CD14-positive monocyte (primary cell): ENCODE measurements around the gene FALEC. TPM values are rescaled to one million over a fixed set of nuclear protein-coding genes. Genes with fewer than 3 reads are reported as not detected.

Experiments used
- DNase-seq, 3 donors: peaks; one replicate each; pipeline ENCODE4 v3.0.0-alpha.2; 2011 to 2022
- H2AFZ ChIP-seq: 2 replicates; pipeline ENCODE4 v1.6.0; 2012; ENCODE audit warnings: mild to moderate bottlenecking, low read depth, low read length, inconsistent platforms; ENCODE audit not compliant: insufficient read depth, poor library complexity, severe bottlenecking
- H3K27ac ChIP-seq, 2 donors: 1 replicate in 1 of 2; 2 replicates in 1 of 2; pipeline ENCODE4 v1.5.1; 2012 to 2013; ENCODE audit warnings: low read length in 2 of 2, control low read depth in 1 of 2, inconsistent platforms in 1 of 2, low read depth in 1 of 2, mild to moderate bottlenecking in 1 of 2
- H3K27me3 ChIP-seq, 2 donors: one replicate each; pipeline versions ENCODE4 v1.6.0 to v1.6.1; 2011 to 2013; ENCODE audit warnings: low read length in 2 of 2; ENCODE audit not compliant: control insufficient read depth in 2 of 2, insufficient read depth in 2 of 2
- H3K36me3 ChIP-seq, 2 donors: replicated peaks in 1 of 2; 1 replicate in 1 of 2; 2 replicates in 1 of 2; pipeline versions ENCODE4 v1.5.1 to v1.6.1; 2012 to 2013; ENCODE audit warnings: low read length in 2 of 2, control low read depth in 1 of 2, inconsistent platforms in 1 of 2, mild to moderate bottlenecking in 1 of 2; ENCODE audit not compliant: insufficient read depth in 2 of 2, control insufficient read depth in 1 of 2
- H3K4me1 ChIP-seq, 2 donors: 1 replicate in 1 of 2; 2 replicates in 1 of 2; pipeline versions ENCODE4 v1.5.1 to v1.6.1; 2012 to 2013; ENCODE audit warnings: low read length in 2 of 2, control low read depth in 1 of 2, inconsistent platforms in 1 of 2, mild to moderate bottlenecking in 1 of 2, moderate library complexity in 1 of 2; ENCODE audit not compliant: insufficient read depth in 2 of 2, control insufficient read depth in 1 of 2
- H3K4me2 ChIP-seq: replicated peaks from 2 replicates; pipeline ENCODE3; 2012; ENCODE audit warnings: low read length, moderate library complexity, mild to moderate bottlenecking; ENCODE audit not compliant: poor library complexity, severe bottlenecking; ENCODE audit errors: extremely low read depth
- H3K4me3 ChIP-seq, 3 experiments: fragments of 200-600 bp in 1 of 3; sonication (generic) in 1 of 3; replicated peaks in 1 of 3; 1 replicate in 2 of 3; 2 replicates in 1 of 3; pipeline ENCODE4 v1.5.1; 2011 to 2013; ENCODE audit warnings: low read length in 3 of 3, mild to moderate bottlenecking in 3 of 3, control low read depth in 2 of 3, low read depth in 2 of 3, inconsistent platforms in 1 of 3, moderate library complexity in 1 of 3
- H3K79me2 ChIP-seq: 2 replicates; pipeline ENCODE4 v1.6.0; 2012; ENCODE audit warnings: mild to moderate bottlenecking, control low read depth, inconsistent platforms, low read length, moderate library complexity; ENCODE audit not compliant: insufficient read depth
- H3K9ac ChIP-seq: 2 replicates; pipeline ENCODE4 v1.6.0; 2017; ENCODE audit warnings: low read length, mild to moderate bottlenecking; ENCODE audit not compliant: insufficient read depth, poor library complexity, severe bottlenecking
- H3K9me3 ChIP-seq, 2 donors: replicated peaks in 1 of 2; 1 replicate in 1 of 2; 2 replicates in 1 of 2; pipeline versions ENCODE4 v1.5.1 to v1.6.1; 2012 to 2013; ENCODE audit warnings: low read length in 2 of 2, control low read depth in 1 of 2; ENCODE audit not compliant: control insufficient read depth in 1 of 2, insufficient read depth in 1 of 2
- H4K20me1 ChIP-seq: 2 replicates; pipeline ENCODE4 v1.6.0; 2012; ENCODE audit warnings: mild to moderate bottlenecking, low read length, control low read depth, moderate library complexity; ENCODE audit not compliant: insufficient read depth
- H3K27ac Mint-ChIP-seq, 7 donors: one replicate each; pipeline ENCODE4 v1.8.0; 2020; ENCODE audit warnings: mild to moderate bottlenecking in 7 of 7, mixed read lengths in 7 of 7, moderate library complexity in 6 of 7, inconsistent platforms in 2 of 7
- H3K27me3 Mint-ChIP-seq, 3 donors: one replicate each; pipeline ENCODE4 v1.8.0; 2021 to 2022; ENCODE audit warnings: low read depth in 3 of 3, mild to moderate bottlenecking in 3 of 3, mixed read lengths in 3 of 3, moderate library complexity in 3 of 3, inconsistent platforms in 1 of 3
- H3K36me3 Mint-ChIP-seq, 2 donors: one replicate each; pipeline ENCODE4 v1.8.0; 2020; ENCODE audit warnings: mixed read lengths in 2 of 2, inconsistent platforms in 1 of 2, mild to moderate bottlenecking in 1 of 2
- H3K4me1 Mint-ChIP-seq: one replicate; pipeline ENCODE4 v1.8.0; 2020; ENCODE audit warnings: mild to moderate bottlenecking, mixed read lengths
- H3K4me3 Mint-ChIP-seq, 2 donors: one replicate each; pipeline ENCODE4 v1.8.0; 2020; ENCODE audit warnings: mild to moderate bottlenecking in 2 of 2, mixed read lengths in 2 of 2, moderate library complexity in 1 of 2
- H3K9me3 Mint-ChIP-seq, 7 donors: one replicate each; pipeline ENCODE4 v1.8.0; 2020 to 2022; ENCODE audit warnings: mixed read lengths in 7 of 7, mild to moderate bottlenecking in 6 of 7, moderate library complexity in 6 of 7, inconsistent platforms in 2 of 7
- WGBS: methylation state at CpG from one replicate; pipeline ENCODE4 v1.1.5; 2013; ENCODE audit warnings: missing lambda C conversion rate; ENCODE audit not compliant: insufficient coverage; 5-methylcytosine and 5-hydroxymethylcytosine counted together
- intact Hi-C, 2 donors: fragments of 100-400 bp; cut with micrococcal nuclease; formaldehyde crosslinking; loops; one replicate each; pipeline versions ENCODE4 v1.15.0 to v1.15.1; 2023
- polyA plus RNA-seq, 3 donors: library from polyadenylated mRNA; depleted of rRNA in 1 of 3; unstranded in 2 of 3; stranded (reverse) in 1 of 3; fragments of 300-500 nt in 2 of 3; fragments of >200 nt in 1 of 3; fragmentation: Illumina TruSeq in 2 of 3; gene quantifications; 1 replicate in 2 of 3; 2 replicates in 1 of 3; pipeline ENCODE4 v1.2.3, GENCODE V29; 2012 to 2021
- TF ChIP-seq, protein P1 (sequence below): fragments of 200-600 bp; IDR thresholded peaks from one replicate; pipeline ENCODE4 v1.8.0; 2022; ENCODE audit warnings: antibody characterized with exemption, mild to moderate bottlenecking

FALEC gene
- polyA plus RNA-seq, 3 donors = not detected

DNA sequence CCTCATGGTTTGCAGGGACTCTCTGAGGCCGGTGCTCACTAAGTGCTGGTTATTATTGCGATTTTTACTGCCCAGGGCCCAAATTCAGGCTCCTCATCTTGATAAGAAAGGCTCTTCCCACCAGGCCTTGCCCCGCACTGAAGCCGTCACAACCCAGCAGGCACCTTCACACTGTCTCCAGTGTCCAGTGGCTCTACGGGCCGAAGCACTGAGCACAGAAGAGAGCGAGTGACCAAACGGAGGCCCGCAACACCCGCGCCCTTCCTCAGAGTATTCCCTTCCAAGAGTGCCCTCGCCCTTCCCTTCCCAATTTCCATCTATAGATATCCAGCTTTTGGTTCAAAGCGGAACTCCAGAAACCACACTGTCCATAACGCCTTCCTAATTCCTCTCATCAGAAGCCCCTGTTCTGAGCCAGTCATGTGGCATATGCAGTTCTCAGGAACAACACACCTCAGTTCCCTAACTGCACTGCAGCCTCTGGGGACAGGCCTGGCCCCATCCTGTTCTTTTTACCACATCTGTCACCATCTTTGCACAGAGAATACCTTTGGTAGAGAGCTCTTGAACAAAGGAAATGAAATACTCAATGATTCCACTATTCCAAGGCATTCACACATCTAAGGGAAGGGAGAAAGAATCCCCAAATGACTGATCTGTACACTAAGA lies 15.1 kb downstream of the FALEC start:
- Mint-ChIP-seq H3K27ac (peak overlapping the region in 1 of 7 donors; percentile 25), H3K36me3 (no peaks in the 10 kb centered on the region), H3K9me3 (peaks cover 0 to 1% (median 0%) of the 10 kb centered on the region in 7 donors), H3K4me1 (peaks cover 5% of the 10 kb centered on the region), H3K4me3 (no peak overlapping the region), H3K27me3 (peaks cover 0 to 5% (median 2%) of the 10 kb centered on the region in 3 donors)
- Histone ChIP-seq H2AFZ (no peak overlapping the region), H3K27ac (no peak overlapping the region), H3K27me3 (no peaks in the 10 kb centered on the region), H3K4me2 (no peak overlapping the region), H3K79me2 (no peaks in the 10 kb centered on the region), H3K9ac (no peak overlapping the region), H3K4me1 (no peaks in the 10 kb centered on the region), H4K20me1 (no peaks in the 10 kb centered on the region), H3K36me3 (no peaks in the 10 kb centered on the region), H3K9me3 (no peaks in the 10 kb centered on the region), H3K4me3 (no peak overlapping the region)
- TF ChIP-seq, protein P1, sequence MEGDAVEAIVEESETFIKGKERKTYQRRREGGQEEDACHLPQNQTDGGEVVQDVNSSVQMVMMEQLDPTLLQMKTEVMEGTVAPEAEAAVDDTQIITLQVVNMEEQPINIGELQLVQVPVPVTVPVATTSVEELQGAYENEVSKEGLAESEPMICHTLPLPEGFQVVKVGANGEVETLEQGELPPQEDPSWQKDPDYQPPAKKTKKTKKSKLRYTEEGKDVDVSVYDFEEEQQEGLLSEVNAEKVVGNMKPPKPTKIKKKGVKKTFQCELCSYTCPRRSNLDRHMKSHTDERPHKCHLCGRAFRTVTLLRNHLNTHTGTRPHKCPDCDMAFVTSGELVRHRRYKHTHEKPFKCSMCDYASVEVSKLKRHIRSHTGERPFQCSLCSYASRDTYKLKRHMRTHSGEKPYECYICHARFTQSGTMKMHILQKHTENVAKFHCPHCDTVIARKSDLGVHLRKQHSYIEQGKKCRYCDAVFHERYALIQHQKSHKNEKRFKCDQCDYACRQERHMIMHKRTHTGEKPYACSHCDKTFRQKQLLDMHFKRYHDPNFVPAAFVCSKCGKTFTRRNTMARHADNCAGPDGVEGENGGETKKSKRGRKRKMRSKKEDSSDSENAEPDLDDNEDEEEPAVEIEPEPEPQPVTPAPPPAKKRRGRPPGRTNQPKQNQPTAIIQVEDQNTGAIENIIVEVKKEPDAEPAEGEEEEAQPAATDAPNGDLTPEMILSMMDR = no peak
- intact Hi-C loops = loop anchor here in 1 of 2 donors (5.0 kb wide), 1 partner anchor 63 kb away; no protein-coding TSS in a partner anchor
- no peak for DNase-seq
- WGBS = 98% methylated on average over 14 of the region's 14 CpGs

GRCh38 chr1:150532860-150533259 lies 17.3 kb downstream of the FALEC start:
- Histone ChIP-seq H3K4me2 (no peak overlapping the region), H3K36me3 (no peaks in the 10 kb centered on the region), H3K4me1 (no peaks in the 10 kb centered on the region), H3K9ac (no peak overlapping the region), H3K79me2 (no peaks in the 10 kb centered on the region), H3K9me3 (no peaks in the 10 kb centered on the region), H3K4me3 (no peak overlapping the region), H2AFZ (no peak overlapping the region), H3K27ac (no peak overlapping the region), H4K20me1 (no peaks in the 10 kb centered on the region), H3K27me3 (no peaks in the 10 kb centered on the region)
- WGBS = 76% methylated on average over 5 of the region's 5 CpGs
- intact Hi-C loops = loop anchor here in 1 of 2 donors (5.0 kb wide), 1 partner anchor 66 kb away; no protein-coding TSS in a partner anchor
- H3K36me3 Mint-ChIP-seq = no peaks in the 10 kb centered on the region
- TF ChIP-seq, protein P1 = peak; percentile 56
- peaks cover 0 to 1% (median 0%) of the 10 kb centered on the region in 7 donors for H3K9me3 Mint-ChIP-seq
- peaks cover 5% of the 10 kb centered on the region for H3K4me1 Mint-ChIP-seq
- H3K4me3 Mint-ChIP-seq = no peak overlapping the region
- H3K27ac Mint-ChIP-seq = peak overlapping the region in 1 of 7 donors; percentile 34
- H3K27me3 Mint-ChIP-seq = peaks cover 0 to 2% (median 0%) of the 10 kb centered on the region in 3 donors
- DNase-seq = no peak
